Measurements from ENCODE around the gene PRSS2.
"Not testable (repeated sequence)": the region's sequence is repeated elsewhere in the genome, so short reads cannot be mapped to it uniquely, and the experiment has no call there.

Gene PRSS2

GRCh38 chr7:142760071-142760642 is 10.6 kb upstream of the PRSS2 start:
- DNase-seq = no peak

- not testable (repeated sequence) for DNase-seq
Measured at GRCh38 chr7:142761606-142762005, 9.2 kb upstream of the PRSS2 start.

- DNase-seq = no peak
Measured at GRCh38 chr7:142762104-142762503, 8.7 kb upstream of the PRSS2 start.

- no peak for DNase-seq
Measured at GRCh38 chr7:142767451-142767850, 3.3 kb upstream of the PRSS2 start.

- DNase-seq = no peak
Measured at GRCh38 chr7:142767861-142768260, 2.9 kb upstream of the PRSS2 start.

- DNase-seq = not testable (repeated sequence)
Measured at GRCh38 chr7:142768885-142769284, 1.9 kb upstream of the PRSS2 start.

- DNase-seq = no peak
Measured at GRCh38 chr7:142771353-142771723, 568 bp downstream of the PRSS2 start.

GRCh38 chr7:142772051-142772450 is 1.3 kb downstream of the PRSS2 start:
- no peak for DNase-seq

- no peak for DNase-seq
Measured at GRCh38 chr7:142772673-142773072, 1.9 kb downstream of the PRSS2 start.

- DNase-seq = no peak
Measured at GRCh38 chr7:142773230-142773629, 2.5 kb downstream of the PRSS2 start.

- DNase-seq = no peak
Measured at GRCh38 chr7:142773937-142774744, 3.4 kb downstream of the PRSS2 start.

GRCh38 chr7:142774826-142775225 is 4.1 kb downstream of the PRSS2 start:
- no peak for DNase-seq

GRCh38 chr7:142775351-142776115 is 4.8 kb downstream of the PRSS2 start:
- DNase-seq = not testable (repeated sequence)

GRCh38 chr7:142776206-142776844 is 5.6 kb downstream of the PRSS2 start:
- DNase-seq = no peak

GRCh38 chr7:142776845-142777225 is 6.1 kb downstream of the PRSS2 start:
- not testable (repeated sequence) for DNase-seq

GRCh38 chr7:142777318-142777717 is 6.5 kb downstream of the PRSS2 start:
- DNase-seq = no peak

GRCh38 chr7:142782922-142783900 is 12.4 kb downstream of the PRSS2 start:
- peak; percentile 75 for DNase-seq

- DNase-seq = no peak
Measured at GRCh38 chr7:142784096-142784495, 13.3 kb downstream of the PRSS2 start.

- no peak for DNase-seq
Measured at GRCh38 chr7:142784716-142785115, 13.9 kb downstream of the PRSS2 start.

GRCh38 chr7:142785841-142786250 is 15.1 kb downstream of the PRSS2 start:
- no peak for DNase-seq

- no peak for DNase-seq
Measured at GRCh38 chr7:142787034-142787768, 16.4 kb downstream of the PRSS2 start.

Data from NCI-H1436 (cell line).